Right lobe of liver (tissue), 6 donors: Measurements from ENCODE around the gene HRAS. TPM values are rescaled to one million over a fixed set of nuclear protein-coding genes. Genes with fewer than 3 reads are reported as not detected.

ENCODE experiments used
- ATAC-seq, 4 donors: fragments of 200-7000 bp; cut with Tn5 transposase; one replicate each; pipeline ENCODE4 v1.9.1; 2020; ENCODE audit warnings: mild to moderate bottlenecking in 4 of 4, moderate library complexity in 4 of 4
- DNase-seq, 3 donors: peaks; one replicate each; pipeline ENCODE4 v3.0.0-alpha.2; 2020
- H3K27ac ChIP-seq, 3 donors: fragments of 200-600 bp; one replicate each; pipeline ENCODE4 v1.8.0; 2022
- H3K27me3 ChIP-seq, 2 donors: fragments of 200-600 bp; one replicate each; pipeline ENCODE4 v1.8.0; 2022
- H3K36me3 ChIP-seq, 4 donors: fragments of 200-600 bp; sonication (generic) in 1 of 4; one replicate each; pipeline versions ENCODE4 v1.5.1 to v1.8.0; 2017 to 2022; ENCODE audit warnings: control low read depth in 1 of 4
- H3K4me1 ChIP-seq, 4 donors: fragments of 200-600 bp; sonication (generic) in 1 of 4; one replicate each; pipeline versions ENCODE4 v1.5.1 to v1.8.0; 2017 to 2022; ENCODE audit warnings: control low read depth in 1 of 4
- H3K4me3 ChIP-seq, 3 donors: fragments of 200-600 bp; one replicate each; pipeline ENCODE4 v1.8.0; 2022
- H3K9me3 ChIP-seq, 4 donors: fragments of 200-600 bp; sonication (generic) in 1 of 4; one replicate each; pipeline versions ENCODE4 v1.5.1 to v1.8.0; 2017 to 2022; ENCODE audit warnings: control low read depth in 1 of 4
- POLR2A ChIP-seq: fragments of 450-650 bp; IDR thresholded peaks from one replicate; pipeline ENCODE4 v1.6.1; 2017; ENCODE audit warnings: antibody characterized with exemption, mild to moderate bottlenecking
- WGBS: methylation state at CpG from one replicate; pipeline ENCODE4 v1.1.6; 2018; ENCODE audit warnings: low coverage, low lambda C conversion rate; ENCODE audit not compliant: insufficient coverage; ENCODE audit errors: missing lambda C conversion rate; 5-methylcytosine and 5-hydroxymethylcytosine counted together
- intact Hi-C, 2 donors: fragments of 100-400 bp; cut with DNase I; formaldehyde crosslinking; loops; one replicate each; pipeline versions ENCODE4 v1.11.2 to v1.14.1; 2022
- microRNA counts: library from miRNA; unstranded; fragments of <30 nt; microRNA quantifications from one replicate; lab custom pipeline; 2016
- microRNA-seq, 2 donors: library from miRNA; unstranded; fragments of <30 nt; microRNA quantifications; one replicate each; pipeline ENCODE4, GENCODE V29; 2019 to 2020
- small RNA-seq, 2 experiments: library from RNA; depleted of rRNA; stranded (forward); fragments of <200 nt; gene quantifications; one replicate each; pipeline ENCODE3, GENCODE V24; 2016
- total RNA-seq, 6 experiments: library from RNA; depleted of rRNA in 2 of 6; stranded (reverse); fragments of >200 nt in 2 of 6; fragmentation: NEBNext Ultra II Directional in 3 of 6; extraction: Animal tissue kit (Norgen Biotek cat#: 25700) in 3 of 6; gene quantifications; one replicate each; pipeline versions ENCODE4 v1.1.0 to v1.2.4, GENCODE V29; 2016 to 2023
- TF ChIP-seq, protein P1 (sequence below), 4 donors: fragments of 200-600 bp in 3 of 4; fragments of 450-650 bp in 1 of 4; IDR thresholded peaks; one replicate each; pipeline versions ENCODE4 v1.5.1 to v1.8.0; 2016 to 2022; ENCODE audit warnings: antibody characterized with exemption in 4 of 4, mild to moderate bottlenecking in 2 of 4
- donor health status: DM: no; HTN: yes; CAD: no.
- donor health status: DM: no; HTN: no; CAD: no.
- donor health status: DM: no; HTN: no; CAD: no.
- donor health status: DM: no; HTN: yes; CAD: no.
- donor health status: DM: no; HTN: yes; CAD: no.

The HRAS gene
- total RNA-seq, 6 experiments from 2014 or later: 7.6 to 20.9 (median 14.8) TPM

DNA sequence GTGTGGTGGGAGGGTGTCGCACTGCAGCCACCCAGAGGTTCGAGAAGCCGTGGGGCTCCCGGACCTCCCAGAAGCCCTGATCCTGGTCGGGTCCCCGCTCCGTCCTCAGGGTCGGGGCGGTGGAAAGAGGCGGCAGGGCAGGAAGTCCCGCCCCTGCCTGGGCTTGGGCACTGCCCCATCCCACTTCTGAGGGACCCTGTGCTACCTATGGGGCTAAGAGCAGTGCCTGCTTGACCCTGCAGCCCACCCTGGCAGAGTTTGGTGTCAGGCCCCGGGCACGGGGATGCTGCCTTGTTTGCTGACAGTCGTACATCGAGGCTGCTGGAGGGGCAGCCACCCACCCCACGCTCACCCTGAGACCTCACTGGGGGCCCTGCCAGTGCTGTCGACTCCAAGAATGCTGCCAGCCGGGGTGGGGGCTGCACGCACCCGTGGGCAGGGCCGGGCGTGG is 47.8 kb downstream of the HRAS start:
- Histone ChIP-seq H3K27me3 (no peaks in the 10 kb centered on the region), H3K36me3 (peaks cover 0 to 2% (median 0%) of the 10 kb centered on the region in 4 donors), H3K9me3 (no peaks in the 10 kb centered on the region), H3K4me3 (no peak overlapping the region), H3K4me1 (no peaks in the 10 kb centered on the region), H3K27ac (no peak overlapping the region)
- ATAC-seq: no peak
- no peak for DNase-seq
- no peak for TF ChIP-seq POLR2A
- TF ChIP-seq, protein P1, sequence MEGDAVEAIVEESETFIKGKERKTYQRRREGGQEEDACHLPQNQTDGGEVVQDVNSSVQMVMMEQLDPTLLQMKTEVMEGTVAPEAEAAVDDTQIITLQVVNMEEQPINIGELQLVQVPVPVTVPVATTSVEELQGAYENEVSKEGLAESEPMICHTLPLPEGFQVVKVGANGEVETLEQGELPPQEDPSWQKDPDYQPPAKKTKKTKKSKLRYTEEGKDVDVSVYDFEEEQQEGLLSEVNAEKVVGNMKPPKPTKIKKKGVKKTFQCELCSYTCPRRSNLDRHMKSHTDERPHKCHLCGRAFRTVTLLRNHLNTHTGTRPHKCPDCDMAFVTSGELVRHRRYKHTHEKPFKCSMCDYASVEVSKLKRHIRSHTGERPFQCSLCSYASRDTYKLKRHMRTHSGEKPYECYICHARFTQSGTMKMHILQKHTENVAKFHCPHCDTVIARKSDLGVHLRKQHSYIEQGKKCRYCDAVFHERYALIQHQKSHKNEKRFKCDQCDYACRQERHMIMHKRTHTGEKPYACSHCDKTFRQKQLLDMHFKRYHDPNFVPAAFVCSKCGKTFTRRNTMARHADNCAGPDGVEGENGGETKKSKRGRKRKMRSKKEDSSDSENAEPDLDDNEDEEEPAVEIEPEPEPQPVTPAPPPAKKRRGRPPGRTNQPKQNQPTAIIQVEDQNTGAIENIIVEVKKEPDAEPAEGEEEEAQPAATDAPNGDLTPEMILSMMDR (IDR thresholded peaks at IDR 0.05): no peak
- intact Hi-C loops: no loop called here
- 100% methylated on average over 1 of the region's 22 CpGs for WGBS

DNA sequence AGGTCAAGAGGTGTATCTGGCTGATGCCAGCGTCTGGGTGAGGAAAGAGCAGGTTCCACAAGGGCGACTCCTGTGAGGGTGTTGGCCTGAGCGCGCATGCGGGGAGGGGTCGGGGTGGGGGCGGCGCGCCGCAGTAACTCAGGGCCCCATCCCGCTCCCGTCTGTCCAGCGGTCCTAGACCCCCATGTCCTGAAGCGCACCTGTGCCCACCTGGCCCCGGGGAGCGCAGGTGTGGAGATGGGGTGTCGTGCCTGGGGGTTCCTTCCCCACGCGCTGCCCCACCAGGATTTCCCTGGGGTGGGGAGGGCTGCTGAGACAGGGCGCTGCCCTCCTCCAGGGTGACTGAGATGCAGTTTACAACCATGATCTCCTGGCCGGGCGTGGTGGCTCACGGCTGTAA is 49.2 kb downstream of the HRAS start:
- Histone ChIP-seq H3K27me3 (no peaks in the 10 kb centered on the region), H3K4me1 (no peaks in the 10 kb centered on the region), H3K27ac (no peak overlapping the region), H3K9me3 (no peaks in the 10 kb centered on the region), H3K4me3 (no peak overlapping the region), H3K36me3 (peaks cover 0 to 2% (median 0%) of the 10 kb centered on the region in 4 donors)
- 92% methylated on average over 2 of the region's 23 CpGs for WGBS
- no peak for ATAC-seq
- no peak for DNase-seq
- intact Hi-C loops: no loop called here
- TF ChIP-seq POLR2A: no peak

DNA sequence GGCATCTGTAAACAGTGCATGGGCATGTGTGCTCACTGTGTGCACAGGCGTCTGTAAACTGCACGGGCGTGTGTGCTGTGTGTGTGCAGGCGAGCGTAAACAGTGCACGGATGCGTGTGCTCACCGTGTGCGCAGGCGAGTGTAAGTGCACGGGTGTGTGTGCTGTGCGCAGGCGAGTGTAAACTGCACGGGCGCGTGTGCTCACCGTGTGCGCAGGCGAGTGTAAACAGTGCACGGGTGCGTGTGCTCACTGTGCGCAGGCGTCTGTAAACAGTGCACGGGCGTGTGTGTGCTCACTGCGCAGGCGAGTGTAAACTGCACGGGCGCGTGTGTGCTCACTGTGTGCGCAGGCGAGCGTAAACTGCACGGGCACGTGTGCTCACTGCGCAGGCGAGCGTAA is 50.8 kb downstream of the HRAS start:
- no peak overlapping the region for H3K4me3 ChIP-seq
- H3K27ac ChIP-seq: no peak overlapping the region
- no peak for DNase-seq
- 97% methylated on average over 33 of the region's 38 CpGs for WGBS
- H3K9me3 ChIP-seq: no peaks in the 10 kb centered on the region
- peaks cover 0 to 2% (median 0%) of the 10 kb centered on the region in 4 donors for H3K36me3 ChIP-seq
- intact Hi-C loops: no loop called here
- H3K4me1 ChIP-seq: no peaks in the 10 kb centered on the region
- no peak for ATAC-seq
- no peak for TF ChIP-seq POLR2A
- TF ChIP-seq, protein P1 (IDR thresholded peaks at IDR 0.05): no peak
- H3K27me3 ChIP-seq: no peaks in the 10 kb centered on the region

MicroRNA genes within 50 kb of the gene (microRNA counts, 767-probe panel; counts per million panel counts)
- microRNA hsa-miR-210 (lab: Ali Mortazavi, UCI): 237 counts per million

Small RNAs within 50 kb of the gene (microRNA-seq; reads per million reads assigned to microRNA genes)
- gene MIR210: 252 to 336 reads per million in 2 donors

Small RNAs within 50 kb of the gene (small RNA-seq; reads per million reads assigned to genes)
- 16.2 to 16.4 reads per million in 2 experiments for gene MIR210

Other genes with a start within 250 kb of the HRAS start
- gene PGGHG, start 246.4 kb downstream of the HRAS start, total RNA-seq: 100 to 1,000 TPM in 1 of 6 experiments, 10 to 100 TPM in 4, 1 to 10 TPM in 1; 7.7 to 110 (median 13.8) TPM
- gene IFITM5, start 236.1 kb downstream of the HRAS start, total RNA-seq: not detected
- 100 to 1,000 TPM; 157 to 624 (median 390) TPM for gene IFITM2, start 227.8 kb downstream of the HRAS start, total RNA-seq
- 100 to 1,000 TPM in 2 of 6 experiments, 10 to 100 TPM in 4; 15.7 to 159 (median 72.5) TPM for gene IFITM1, start 221.5 kb downstream of the HRAS start, total RNA-seq
- 1,000 to 10,000 TPM in 1 of 6 experiments, 100 to 1,000 TPM in 5; 445 to 1,124 (median 694) TPM for gene IFITM3, start 214.7 kb downstream of the HRAS start, total RNA-seq
- gene B4GALNT4, start 166.1 kb downstream of the HRAS start, total RNA-seq: under 1 TPM in 2 of 6 experiments, not detected in 4; 0.05 to 0.07 TPM
- 1 to 10 TPM in 1 of 6 experiments, under 1 TPM in 2, not detected in 3; 0.43 to 1.5 (median 0.47) TPM for gene PKP3, start 141.4 kb downstream of the HRAS start, total RNA-seq
- 100 to 1,000 TPM in 2 of 6 experiments, 10 to 100 TPM in 4; 48.2 to 133 (median 66.3) TPM for gene SIGIRR, start 120.6 kb downstream of the HRAS start, total RNA-seq
- gene ANO9, start 93.6 kb downstream of the HRAS start, total RNA-seq: 1 to 10 TPM in 1 of 6 experiments, under 1 TPM in 4, not detected in 1; 0.09 to 1.0 (median 0.28) TPM
- 10 to 100 TPM in 4 of 6 experiments, 1 to 10 TPM in 2; 8.4 to 21.9 (median 11.4) TPM for gene PTDSS2, start 85.3 kb downstream of the HRAS start, total RNA-seq
- gene RNH1, start 28.3 kb downstream of the HRAS start, total RNA-seq: 100 to 1,000 TPM in 2 of 6 experiments, 10 to 100 TPM in 4; 66.4 to 135 (median 76.2) TPM
- gene LRRC56, start 2.0 kb upstream of the HRAS start, total RNA-seq: 1 to 10 TPM in 1 of 6 experiments, under 1 TPM in 4, not detected in 1; 0.12 to 1.1 (median 0.71) TPM
- 10 to 100 TPM in 1 of 6 experiments, 1 to 10 TPM in 5; 4.7 to 14.7 (median 7.9) TPM for gene LMNTD2, start 25.2 kb upstream of the HRAS start, total RNA-seq
- 10 to 100 TPM; 20.5 to 61.1 (median 39.5) TPM for gene RASSF7, start 25.4 kb upstream of the HRAS start, total RNA-seq
- 10 to 100 TPM; 15.4 to 21.9 (median 20.3) TPM for gene PHRF1, start 40.9 kb upstream of the HRAS start, total RNA-seq
- 10 to 100 TPM; 27.3 to 72.8 (median 47.7) TPM for gene IRF7, start 80.4 kb upstream of the HRAS start, total RNA-seq
- 100 to 1,000 TPM in 2 of 6 experiments, 10 to 100 TPM in 4; 59.4 to 162 (median 80.7) TPM for gene CDHR5, start 89.4 kb upstream of the HRAS start, total RNA-seq
- gene SCT, start 91.6 kb upstream of the HRAS start, total RNA-seq: not detected
- under 1 TPM in 4 of 6 experiments, not detected in 2; 0.31 to 0.90 (median 0.41) TPM for gene DRD4, start 101.7 kb upstream of the HRAS start, total RNA-seq
- 10 to 100 TPM; 11.3 to 17.9 (median 14.0) TPM for gene DEAF1, start 159.6 kb upstream of the HRAS start, total RNA-seq
- gene TMEM80, start 160.2 kb upstream of the HRAS start, total RNA-seq: 10 to 100 TPM in 3 of 6 experiments, 1 to 10 TPM in 3; 6.9 to 15.5 (median 10.5) TPM
- gene EPS8L2, start 170.7 kb upstream of the HRAS start, total RNA-seq: 100 to 1,000 TPM in 5 of 6 experiments, 10 to 100 TPM in 1; 95.8 to 184 (median 120) TPM
- gene TALDO1, start 211.9 kb upstream of the HRAS start, total RNA-seq: 100 to 1,000 TPM; 102 to 184 (median 150) TPM
- 10 to 100 TPM; 15.8 to 31.9 (median 27.7) TPM for gene GATD1, start 241.9 kb upstream of the HRAS start, total RNA-seq